K562 (cell line): ENCODE results near the gene DCST1. TPM values are rescaled to one million over a fixed set of nuclear protein-coding genes. Genes with fewer than 3 reads are reported as not detected.

Experiments used
- ATAC-seq: fragments of 200-7000 bp; cut with Tn5 transposase; 3 replicates; pipeline ENCODE4 v1.9.1; 2020; ENCODE audit warnings: moderate library complexity
- BruUV-seq: library from RNA; stranded (reverse); fragments of 400-500 nt; replicated peaks from 2 replicates; lab custom pipeline; 2021; lab: Mats Ljungman, UMichigan
- CTCF ChIA-PET: fragments of 300-600 bp; formaldehyde crosslinking; extraction: SDS; loops from one replicate; lab custom pipeline; 2021; ENCODE audit warnings: low intra/inter-chr PET ratio; lab: Yijun Ruan, JAX
- POLR2A ChIA-PET: fragments of 300-600, 350-650 bp; sonication (Branson Sonifier 250); formaldehyde crosslinking; extraction: SDS; loops from one replicate; lab custom pipeline; 2021; ENCODE audit warnings: antibody characterized with exemption, inconsistent platforms; lab: Yijun Ruan, JAX
- DNase-seq, 4 experiments: peaks; one replicate each; pipeline versions ENCODE4 v3.0.0 to v3.0.0-alpha.2; 2011 to 2018; ENCODE audit warnings: low spot score in 3 of 4, mixed read lengths in 3 of 4; ENCODE audit errors: extremely low read depth in 1 of 4
- FAIRE-seq: peaks from 2 replicates; lab custom pipeline; 2011; peaks lifted over from hg19 to GRCh38; lab: Jason Lieb, UNC
- H2AFZ ChIP-seq: 2 replicates; pipeline ENCODE4 v1.6.0; 2011; ENCODE audit warnings: low read depth, low read length, control low read depth, inconsistent platforms
- H3K27ac ChIP-seq: fragments of 200-600 bp; 3 replicates; pipeline ENCODE4 v1.8.0; 2011; ENCODE audit warnings: low read depth, mild to moderate bottlenecking, control low read depth, inconsistent platforms, low read length, moderate library complexity, mixed read lengths; ENCODE audit errors: extremely low read depth
- H3K27me3 ChIP-seq, 2 experiments: fragments of 300-600 bp in 1 of 2; 2 replicates in 1 of 2; 3 replicates in 1 of 2; pipeline versions ENCODE4 v1.6.0 to v1.8.0; 2011; ENCODE audit warnings: inconsistent platforms in 2 of 2, low read length in 2 of 2, mild to moderate bottlenecking in 1 of 2, mixed read lengths in 1 of 2, moderate library complexity in 1 of 2; ENCODE audit not compliant: control insufficient read depth in 2 of 2, insufficient read depth in 2 of 2
- H3K36me3 ChIP-seq: fragments of 300-600 bp; 3 replicates; pipeline ENCODE4 v1.8.0; 2011; ENCODE audit warnings: mild to moderate bottlenecking, low read length, inconsistent platforms; ENCODE audit not compliant: control insufficient read depth, insufficient read depth
- H3K4me1 ChIP-seq, 2 experiments: fragments of 200-600 bp in 1 of 2; replicated peaks in 1 of 2; 2 replicates in 1 of 2; 3 replicates in 1 of 2; pipeline versions ENCODE4 v1.5.1 to v1.8.0; 2011; ENCODE audit warnings: inconsistent platforms in 2 of 2, low read length in 2 of 2, mild to moderate bottlenecking in 1 of 2, mixed read lengths in 1 of 2, moderate library complexity in 1 of 2; ENCODE audit not compliant: control insufficient read depth in 2 of 2, insufficient read depth in 2 of 2
- H3K4me2 ChIP-seq: 2 replicates; pipeline ENCODE4 v1.6.1; 2011; ENCODE audit warnings: low read length, control low read depth, inconsistent platforms, mixed read lengths; ENCODE audit not compliant: insufficient read depth
- H3K4me3 ChIP-seq: fragments of 200-600 bp; sonication (generic), shearing (Covaris generic); 2 replicates; pipeline ENCODE4 v1.5.1; 2016; ENCODE audit warnings: control low read depth, inconsistent platforms
- H3K79me2 ChIP-seq: fragments of 200-600 bp; 3 replicates; pipeline ENCODE4 v1.8.0; 2011; ENCODE audit warnings: low read length, inconsistent platforms; ENCODE audit not compliant: control insufficient read depth, insufficient read depth
- H3K9ac ChIP-seq, 2 experiments: 2 replicates each; pipeline versions ENCODE4 v1.6.0 to v1.6.1; 2011; ENCODE audit warnings: low read depth in 2 of 2, low read length in 2 of 2, control low read depth in 1 of 2, inconsistent platforms in 1 of 2, mild to moderate bottlenecking in 1 of 2, mixed read lengths in 1 of 2; ENCODE audit not compliant: insufficient read depth in 1 of 2
- H3K9me1 ChIP-seq: one replicate; pipeline ENCODE4 v1.6.0; 2011; ENCODE audit warnings: inconsistent platforms, mild to moderate bottlenecking, low read length, moderate library complexity; ENCODE audit not compliant: control insufficient read depth, insufficient read depth
- H3K9me3 ChIP-seq: replicated peaks from 2 replicates; pipeline ENCODE4 v1.5.1; 2011; ENCODE audit warnings: low read depth, low read length, inconsistent platforms; ENCODE audit not compliant: control insufficient read depth, insufficient read depth
- H4K20me1 ChIP-seq: replicated peaks from 2 replicates; pipeline ENCODE4 v1.6.1; 2011; ENCODE audit warnings: low read length, inconsistent platforms, mixed read lengths; ENCODE audit not compliant: control insufficient read depth, insufficient read depth
- BCL6 ChIP-seq: fragments of 250-450 bp; sonication (Bioruptor Pico); IDR thresholded peaks from 2 replicates; pipeline ENCODE4 v1.4.0; 2020
- EGR1 ChIP-seq: fragments of 450-650 bp; conservative IDR thresholded peaks from 2 replicates; pipeline ENCODE4 v1.6.1; 2017; ENCODE audit warnings: mild to moderate bottlenecking
- FOXA3 ChIP-seq, 2 experiments: fragments of 450-650 bp in 1 of 2; sonication (generic) in 1 of 2; formaldehyde crosslinking; IDR thresholded peaks in 1 of 2; conservative IDR thresholded peaks in 1 of 2; 2 replicates each; pipeline versions ENCODE4 v1.4.0 to v1.8.0; 2020 to 2022; ENCODE audit warnings: mild to moderate bottlenecking in 2 of 2, missing genetic modification reagents in 1 of 2
- HNRNPLL ChIP-seq: fragments of 200-400 bp; formaldehyde crosslinking; IDR thresholded peaks from 2 replicates; pipeline ENCODE4 v1.6.1; 2017; ENCODE audit warnings: low read length, low read depth, mild to moderate bottlenecking; ENCODE audit not compliant: poor library complexity, severe bottlenecking
- PHF8 ChIP-seq: fragments of 200-600 bp; sonication (generic); IDR thresholded peaks from 2 replicates; pipeline ENCODE4 v1.6.1; 2012; ENCODE audit warnings: mixed run types, mild to moderate bottlenecking, inconsistent platforms, low read length, moderate library complexity, borderline replicate concordance
- REST ChIP-seq, 2 experiments: fragments of 450-650 bp; formaldehyde crosslinking in 1 of 2; IDR thresholded peaks; 2 replicates each; pipeline versions ENCODE4 v1.4.0 to v1.6.1; 2014 to 2020; ENCODE audit warnings: mild to moderate bottlenecking in 2 of 2, borderline replicate concordance in 1 of 2, low read depth in 1 of 2
- TCF15 ChIP-seq: fragments of 250-450 bp; sonication (Bioruptor Pico); IDR thresholded peaks from 2 replicates; pipeline ENCODE4 v1.8.0; 2022; ENCODE audit warnings: moderate library complexity, mild to moderate bottlenecking, inconsistent platforms
- XRCC4 ChIP-seq: IDR thresholded peaks from one replicate; pipeline ENCODE4 v1.6.1; 2011; ENCODE audit not compliant: insufficient read depth, insufficient read length; ENCODE audit errors: extremely low read depth
- ZNF217 ChIP-seq: sonication (generic); formaldehyde crosslinking; IDR thresholded peaks from 2 replicates; pipeline ENCODE4 v1.8.0; 2022; ENCODE audit warnings: mild to moderate bottlenecking, missing genetic modification reagents
- ZNF79 ChIP-seq: fragments of 250-450 bp; sonication (Bioruptor Pico); IDR thresholded peaks from 2 replicates; pipeline ENCODE4 v1.4.0; 2020; ENCODE audit warnings: low read depth, mild to moderate bottlenecking, moderate library complexity
- WGBS: fragments of 100-300 bp; shearing (Covaris generic); methylation state at CpG from one replicate; pipeline ENCODE4 v1.1.6; 2016; ENCODE audit warnings: low coverage, mixed read lengths; ENCODE audit not compliant: insufficient coverage; ENCODE audit errors: missing lambda C conversion rate; 5-methylcytosine and 5-hydroxymethylcytosine counted together
- in situ Hi-C: fragments of 300-500 bp; cut with MboI; formaldehyde crosslinking; loops from 4 replicates; pipeline ENCODE4 v1.15.0; 2018; ENCODE audit warnings: inconsistent platforms, mixed read lengths
- intact Hi-C: fragments of 100-400 bp; cut with micrococcal nuclease; formaldehyde crosslinking; loops from 2 replicates; pipeline ENCODE4 v1.14.2; 2022
- polyA plus RNA-seq, 8 experiments: library from polyadenylated mRNA; depleted of rRNA in 4 of 8; stranded (reverse) in 5 of 8; unstranded in 3 of 8; fragments of >200 nt; fragmentation: Nextera tagmentation in 2 of 8; fragmentation: Illumina TruSeq in 1 of 8; extraction: Ambion mirVana in 2 of 8; extraction: Trizol in 1 of 8; gene quantifications; 2 replicates each; pipeline versions ENCODE4 v1.2.1 to v1.2.3, GENCODE V29; 2011 to 2014; ENCODE audit warnings: inconsistent platforms in 1 of 8, missing spikeins in 1 of 8
- total RNA-seq, 7 experiments: library from RNA; depleted of rRNA in 6 of 7; stranded (reverse); fragments of >200 nt in 6 of 7; fragmentation: Illumina TruSeq in 2 of 7; extraction: Trizol in 2 of 7; gene quantifications; 2 replicates each; pipeline versions ENCODE4 v1.2.1 to v1.2.3, GENCODE V29; 2011 to 2021; ENCODE audit warnings: low replicate concordance in 1 of 7
- TF ChIP-seq, protein P1 (sequence below): IDR thresholded peaks from 2 replicates; pipeline ENCODE4 v1.6.1; 2011; ENCODE audit warnings: borderline replicate concordance, low read depth, mild to moderate bottlenecking, moderate library complexity, low read length; ENCODE audit not compliant: insufficient read depth, poor library complexity, severe bottlenecking

Gene DCST1
- total and polyA plus RNA-seq, 9 of the 15 experiments (the other 6 are each of a cell fraction or from before 2014, with no cell fraction given): not detected

- H3K27me3 ChIP-seq: no peaks in the 10 kb centered on the region
- peak overlapping the region; percentile 80 for H3K4me3 ChIP-seq
- WGBS: 0% methylated on average over 13 of the region's 31 CpGs
- in situ Hi-C loops (no loop called here), intact Hi-C loops (no loop called here)
- no peaks in the 10 kb centered on the region for H4K20me1 ChIP-seq
- peaks cover 29 to 55% of the 10 kb centered on the region in 2 experiments for H3K4me1 ChIP-seq
- DNase-seq (no peak), FAIRE-seq (no peak), ATAC-seq (peak; percentile 13)
- BruUV-seq: TSS peak; percentile 69
- ChIA-PET CTCF (no interaction called here), POLR2A (interaction anchor here (0.6 to 1.7 kb wide), 7 partner anchors 39 to 121 kb away, joined by 3 to 6 read pairs (median 3); no protein-coding TSS in a partner anchor)
- H2AFZ ChIP-seq: peak overlapping the region; percentile 92
- H3K4me2 ChIP-seq: peak overlapping the region; percentile 81
- H3K79me2 ChIP-seq: peaks cover 19% of the 10 kb centered on the region
- H3K9me1 ChIP-seq: no peaks in the 10 kb centered on the region
- H3K27ac ChIP-seq: peak overlapping the region; percentile 66
- H3K9me3 ChIP-seq: no peaks in the 10 kb centered on the region
- H3K36me3 ChIP-seq: peaks cover 25% of the 10 kb centered on the region; the same call in 1 of the 3 replicates
- peak overlapping the region; percentile 69 to 91 for H3K9ac ChIP-seq
- TF ChIP-seq, protein P1, sequence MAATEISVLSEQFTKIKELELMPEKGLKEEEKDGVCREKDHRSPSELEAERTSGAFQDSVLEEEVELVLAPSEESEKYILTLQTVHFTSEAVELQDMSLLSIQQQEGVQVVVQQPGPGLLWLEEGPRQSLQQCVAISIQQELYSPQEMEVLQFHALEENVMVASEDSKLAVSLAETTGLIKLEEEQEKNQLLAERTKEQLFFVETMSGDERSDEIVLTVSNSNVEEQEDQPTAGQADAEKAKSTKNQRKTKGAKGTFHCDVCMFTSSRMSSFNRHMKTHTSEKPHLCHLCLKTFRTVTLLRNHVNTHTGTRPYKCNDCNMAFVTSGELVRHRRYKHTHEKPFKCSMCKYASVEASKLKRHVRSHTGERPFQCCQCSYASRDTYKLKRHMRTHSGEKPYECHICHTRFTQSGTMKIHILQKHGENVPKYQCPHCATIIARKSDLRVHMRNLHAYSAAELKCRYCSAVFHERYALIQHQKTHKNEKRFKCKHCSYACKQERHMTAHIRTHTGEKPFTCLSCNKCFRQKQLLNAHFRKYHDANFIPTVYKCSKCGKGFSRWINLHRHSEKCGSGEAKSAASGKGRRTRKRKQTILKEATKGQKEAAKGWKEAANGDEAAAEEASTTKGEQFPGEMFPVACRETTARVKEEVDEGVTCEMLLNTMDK: no peak
- TF ChIP-seq XRCC4 (no peak), ZNF217 (CRISPR knock-in tag) (no peak), HNRNPLL (no peak), FOXA3 (CRISPR knock-in tag; conservative IDR thresholded peaks at IDR 0.05 in 1 of 2, IDR thresholded peaks at IDR 0.05 in 1 of 2) (no peak), REST (IDR thresholded peaks at IDR 0.05; ENCODE audit: borderline replicate concordance) (no peak), REST (CRISPR knock-in tag; IDR thresholded peaks at IDR 0.05; ENCODE audit: low read depth) (no peak), PHF8 (peak; percentile 56; the same call in 1 of the 2 replicates), ZNF79 (CRISPR knock-in tag) (no peak), EGR1 (no peak), TCF15 (CRISPR knock-in tag) (no peak), BCL6 (CRISPR knock-in tag) (no peak)
These were observed 17.7 kb downstream of the DCST1 start for GRCh38 chr1:155051342-155051776.
